DMS114 treated with DMSO at 0.1 percent for 48 hours (cell line): ENCODE data around the gene SEMA3C.
A peak's percentile ranks its signal among the peaks of the same experiment; 100 is the strongest.

ENCODE experiments used
- DNase-seq: peaks from one replicate; lab custom pipeline; 2025; ENCODE audit not compliant: unreplicated experiment; lab: John Stamatoyannopoulos, UW

Gene SEMA3C

GRCh38 chr7:80918909-80919721 lies at the start of gene SEMA3C:
SEMA3C (minus strand) TSS chr7:80919051; CDS start chr7:80916781, 2,270 bp downstream.
- peak; percentile 77 for DNase-seq

- DNase-seq: no peak
These were observed 49.8 kb upstream of the SEMA3C start for GRCh38 chr7:80968606-80969005.

GRCh38 chr7:80967917-80968297 lies 49.1 kb upstream of the SEMA3C start:
- no peak for DNase-seq

GRCh38 chr7:80967071-80967916 lies 48.4 kb upstream of the SEMA3C start:
- no peak for DNase-seq

- no peak for DNase-seq
These were observed 41.5 kb upstream of the SEMA3C start for GRCh38 chr7:80960244-80960795.

- DNase-seq: no peak
These were observed 38.5 kb upstream of the SEMA3C start for GRCh38 chr7:80957226-80957777.

- DNase-seq: no peak
These were observed 35.3 kb upstream of the SEMA3C start for GRCh38 chr7:80954191-80954590.

- no peak for DNase-seq
These were observed 31.7 kb upstream of the SEMA3C start for GRCh38 chr7:80950550-80950967.

GRCh38 chr7:80949449-80949848 lies 30.6 kb upstream of the SEMA3C start:
- DNase-seq: no peak

GRCh38 chr7:80946858-80947257 lies 28.0 kb upstream of the SEMA3C start:
- no peak for DNase-seq

- no peak for DNase-seq
These were observed 27.1 kb upstream of the SEMA3C start for GRCh38 chr7:80945976-80946375.

- DNase-seq: no peak
These were observed 24.5 kb upstream of the SEMA3C start for GRCh38 chr7:80943342-80943741.

- peak; percentile 81 for DNase-seq
These were observed 23.6 kb upstream of the SEMA3C start for GRCh38 chr7:80942261-80943041.

- DNase-seq: peak; percentile 50
These were observed 22.4 kb upstream of the SEMA3C start for GRCh38 chr7:80941208-80941758.

GRCh38 chr7:80940539-80941207 lies 21.8 kb upstream of the SEMA3C start:
- DNase-seq: peak; percentile 50

GRCh38 chr7:80937336-80937735 lies 18.5 kb upstream of the SEMA3C start:
- no peak for DNase-seq

- no peak for DNase-seq
These were observed 17.3 kb upstream of the SEMA3C start for GRCh38 chr7:80935991-80936780.

GRCh38 chr7:80934321-80934720 lies 15.5 kb upstream of the SEMA3C start:
- DNase-seq: no peak

GRCh38 chr7:80932536-80932935 lies 13.7 kb upstream of the SEMA3C start:
- no peak for DNase-seq
